ENCODE data around the gene STIP1.
"Not testable (repeated sequence)": the region's sequence is repeated elsewhere in the genome, so short reads cannot be mapped to it uniquely, and the experiment has no call there.

STIP1 gene

DNA sequence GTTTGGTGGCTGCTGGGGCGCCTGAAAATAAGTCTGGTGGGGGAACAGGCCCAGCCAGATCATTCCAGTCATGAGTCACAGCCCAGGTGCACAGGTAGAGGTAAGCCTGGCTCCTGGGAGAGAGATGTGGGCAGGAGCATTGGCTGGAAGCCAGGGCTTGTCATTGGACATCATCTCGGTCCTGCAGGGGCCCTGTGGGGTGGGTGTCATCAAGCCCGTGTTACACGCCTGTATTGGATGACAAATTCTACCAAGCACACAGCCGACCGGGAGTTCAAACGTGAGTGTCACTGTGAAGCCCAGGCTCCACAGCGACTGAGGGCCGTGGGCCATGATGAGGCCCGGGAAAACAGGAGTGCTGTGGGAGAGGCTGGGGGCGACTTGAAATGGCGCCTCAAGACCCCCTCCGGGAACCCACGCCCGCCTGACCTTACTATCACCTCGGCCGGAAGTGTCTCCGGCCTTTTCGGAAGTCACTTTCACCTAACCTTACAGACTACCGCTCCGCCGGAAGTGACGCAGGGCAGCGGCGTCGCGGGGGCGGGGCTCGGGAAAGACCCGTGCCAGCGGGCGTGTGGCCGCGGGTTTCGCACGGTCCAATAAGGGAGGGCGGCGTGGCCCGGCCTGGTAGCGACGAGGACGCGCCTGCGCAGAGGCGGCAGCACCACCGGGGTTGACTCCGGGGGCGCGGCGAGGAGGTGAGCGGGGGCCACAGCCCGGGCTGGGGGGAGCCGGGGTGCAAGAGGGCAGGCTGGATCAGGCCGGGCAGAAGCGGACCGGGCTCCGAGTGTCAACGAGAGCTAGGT is 54.7 kb downstream of the STIP1 start, which contains the start of gene FKBP2:
FKBP2 (plus strand) TSS at position 661 of the 806 bp plus-strand sequence. CDS start 1,293 bp downstream, outside the sequence.
- H3K4me3 ChIP-seq (ENCODE audit: low read length in 2 of 2) = peak within 1 kb of the TSS; percentile 75 to 86
- peaks cover 8 to 17% of the 10 kb centered on the region in 2 donors for H3K36me3 ChIP-seq (ENCODE audit: control insufficient read depth in 2 of 2, insufficient read depth in 2 of 2, low read length in 2 of 2)
- no peaks in the 10 kb centered on the region for H3K9me3 ChIP-seq (ENCODE audit: control insufficient read depth in 2 of 2, low read length in 2 of 2)
- no peaks in the 10 kb centered on the region for H3K27me3 ChIP-seq (ENCODE audit: control insufficient read depth in 1 of 2, insufficient read depth in 2 of 2, low read length in 2 of 2)
- peak within 1 kb of the TSS; percentile 100 for H3K27ac ChIP-seq (ENCODE audit: low read length)
- peak within 1 kb of the TSS; percentile 84 to 97 for H3K9ac ChIP-seq (ENCODE audit: low read length in 2 of 2)
- H3K4me1 ChIP-seq (ENCODE audit: control insufficient read depth, insufficient read depth, low read length) = peaks cover 45% of the 10 kb centered on the region

DNA sequence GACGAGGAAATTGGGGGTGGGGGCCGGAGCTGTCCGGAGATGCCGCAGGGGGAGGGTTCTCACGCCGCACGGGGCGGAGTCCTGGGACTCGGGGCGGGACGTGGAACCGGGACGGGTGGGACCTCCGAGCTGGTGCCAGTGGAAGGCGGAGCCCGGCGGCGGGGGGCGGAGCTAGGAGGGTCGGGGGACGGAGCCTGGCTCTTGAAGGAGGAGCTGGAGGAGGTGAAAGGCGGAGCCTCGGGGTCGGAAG is 55.2 kb downstream of the STIP1 start:
- peak overlapping the region; percentile 80 to 84 for H3K9ac ChIP-seq (ENCODE audit: low read length in 2 of 2)
- H3K9me3 ChIP-seq (ENCODE audit: control insufficient read depth in 2 of 2, low read length in 2 of 2) = no peaks in the 10 kb centered on the region
- H3K27me3 ChIP-seq (ENCODE audit: control insufficient read depth in 1 of 2, insufficient read depth in 2 of 2, low read length in 2 of 2) = no peaks in the 10 kb centered on the region
- H3K36me3 ChIP-seq (ENCODE audit: control insufficient read depth in 2 of 2, insufficient read depth in 2 of 2, low read length in 2 of 2) = peaks cover 8 to 17% of the 10 kb centered on the region in 2 donors
- peak overlapping the region; percentile 63 to 86 for H3K4me3 ChIP-seq (ENCODE audit: low read length in 2 of 2)
- peak overlapping the region; percentile 100 for H3K27ac ChIP-seq (ENCODE audit: low read length)
- H3K4me1 ChIP-seq (ENCODE audit: control insufficient read depth, insufficient read depth, low read length) = peaks cover 45% of the 10 kb centered on the region

DNA sequence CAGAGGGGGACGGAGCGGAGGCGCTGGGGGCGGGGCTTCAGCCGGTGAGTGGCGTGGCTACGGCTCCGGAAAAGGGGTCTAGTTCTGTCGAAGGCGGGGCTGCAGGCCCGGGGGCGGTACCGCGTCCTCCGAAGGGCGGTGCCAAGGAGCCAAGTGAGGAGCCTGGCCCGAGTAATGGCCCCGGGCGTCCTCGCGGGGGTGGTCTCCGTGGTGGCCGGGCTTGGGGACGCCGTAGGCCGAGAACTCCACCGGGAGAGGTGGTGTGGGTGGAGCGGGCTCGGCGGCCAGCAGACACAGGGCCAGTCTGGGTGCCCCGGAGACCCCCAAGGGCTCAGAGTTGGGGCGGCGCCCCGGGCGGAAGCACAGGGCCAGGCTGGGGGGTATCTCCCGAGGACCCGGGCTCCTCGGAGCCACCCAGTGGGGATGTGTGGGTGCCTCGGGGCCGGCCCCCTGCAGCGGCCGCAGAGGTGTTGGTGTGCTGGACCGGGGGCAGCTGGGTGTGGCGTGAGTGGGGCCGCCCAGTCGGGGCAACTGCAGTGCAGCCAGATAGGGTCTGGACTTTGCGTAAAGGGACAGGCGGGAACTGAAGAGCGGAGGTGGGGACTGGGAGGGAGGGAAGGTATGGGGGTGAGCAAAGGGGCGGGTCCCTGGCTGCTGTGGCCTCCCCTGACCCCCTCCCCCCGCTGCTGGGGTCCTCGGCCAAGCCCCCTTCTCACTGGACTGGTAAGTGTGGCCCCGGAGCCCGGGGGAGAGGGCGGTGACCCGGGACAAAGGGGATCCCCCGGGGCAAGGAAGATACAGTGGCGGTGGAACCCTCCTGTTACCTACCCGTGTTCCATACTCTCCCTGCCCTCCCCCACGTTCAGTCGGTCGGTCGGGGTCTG is 55.8 kb downstream of the STIP1 start:
- Histone ChIP-seq H3K27me3 (ENCODE audit: control insufficient read depth in 1 of 2, insufficient read depth in 2 of 2, low read length in 2 of 2) (no peaks in the 10 kb centered on the region), H3K9me3 (ENCODE audit: control insufficient read depth in 2 of 2, low read length in 2 of 2) (no peaks in the 10 kb centered on the region), H3K4me1 (ENCODE audit: control insufficient read depth, insufficient read depth, low read length) (peaks cover 46% of the 10 kb centered on the region), H3K27ac (ENCODE audit: low read length) (peak overlapping the region; percentile 100), H3K9ac (ENCODE audit: low read length in 2 of 2) (peak overlapping the region; percentile 73 to 74), H3K36me3 (ENCODE audit: control insufficient read depth in 2 of 2, insufficient read depth in 2 of 2, low read length in 2 of 2) (peaks cover 8 to 17% of the 10 kb centered on the region in 2 donors), H3K4me3 (ENCODE audit: low read length in 2 of 2) (peak overlapping the region; percentile 75 to 86)

DNA sequence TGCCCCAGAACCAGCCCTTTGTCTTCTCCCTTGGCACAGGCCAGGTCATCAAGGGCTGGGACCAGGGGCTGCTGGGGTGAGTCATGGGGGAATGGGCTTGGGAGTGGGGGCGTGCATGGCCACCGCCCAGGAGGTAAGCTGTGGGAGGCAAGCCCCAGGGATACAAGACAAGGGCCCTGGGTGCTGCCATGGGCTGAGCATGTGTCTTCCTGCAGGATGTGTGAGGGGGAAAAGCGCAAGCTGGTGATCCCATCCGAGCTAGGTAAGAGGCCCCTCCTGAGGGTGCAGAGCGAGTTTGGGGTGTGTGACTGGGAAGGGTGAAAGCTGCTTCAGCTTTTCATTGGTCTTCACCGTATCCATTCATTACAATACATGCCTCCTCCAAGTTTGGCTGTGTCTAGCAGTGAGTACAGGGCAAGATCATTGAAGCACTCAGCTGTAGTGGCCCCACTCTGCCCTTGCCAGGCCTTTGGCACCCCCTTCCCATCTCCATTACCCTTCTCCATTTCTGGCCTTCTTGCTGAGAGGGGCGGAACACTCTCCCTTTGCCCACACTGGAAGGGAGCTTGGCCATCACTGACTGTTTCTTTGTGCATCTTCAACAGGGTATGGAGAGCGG is 57.4 kb downstream of the STIP1 start:
- H3K4me1 ChIP-seq (ENCODE audit: control insufficient read depth, insufficient read depth, low read length) = peaks cover 57% of the 10 kb centered on the region
- H3K36me3 ChIP-seq (ENCODE audit: control insufficient read depth in 2 of 2, insufficient read depth in 2 of 2, low read length in 2 of 2) = peaks cover 0 to 9% of the 10 kb centered on the region in 2 donors
- H3K9me3 ChIP-seq (ENCODE audit: control insufficient read depth in 2 of 2, low read length in 2 of 2) = no peaks in the 10 kb centered on the region
- H3K27ac ChIP-seq (ENCODE audit: low read length) = peak overlapping the region; percentile 18
- peak overlapping the region in 1 of 2 donors; percentile 8 for H3K4me3 ChIP-seq (ENCODE audit: low read length in 2 of 2)
- H3K9ac ChIP-seq (ENCODE audit: low read length in 2 of 2) = no peak overlapping the region
- H3K27me3 ChIP-seq (ENCODE audit: control insufficient read depth in 1 of 2, insufficient read depth in 2 of 2, low read length in 2 of 2) = no peaks in the 10 kb centered on the region

DNA sequence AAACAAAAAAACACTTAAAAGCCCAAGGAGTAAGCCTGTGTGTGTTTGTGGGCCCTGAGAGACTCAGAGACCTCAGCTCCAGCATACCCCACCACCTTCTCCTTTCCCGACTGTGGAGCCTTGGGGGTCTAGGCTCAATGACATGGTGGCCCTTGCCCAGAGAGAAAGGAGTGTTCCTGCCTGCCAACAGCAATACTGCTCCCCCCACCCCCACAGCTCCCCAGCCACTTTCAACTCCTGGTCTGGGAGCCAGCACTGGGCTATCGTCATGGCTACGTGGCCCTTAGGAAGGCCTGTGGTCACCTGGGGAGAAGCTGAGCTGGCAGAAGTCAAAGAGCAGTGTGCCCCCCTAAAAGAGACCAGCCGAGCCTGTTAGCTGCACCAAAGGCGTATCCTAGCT is 58.1 kb downstream of the STIP1 start:
- H3K4me3 ChIP-seq (ENCODE audit: low read length in 2 of 2) = no peak overlapping the region
- H3K36me3 ChIP-seq (ENCODE audit: control insufficient read depth in 2 of 2, insufficient read depth in 2 of 2, low read length in 2 of 2) = peaks cover 0 to 7% of the 10 kb centered on the region in 2 donors
- no peak overlapping the region for H3K27ac ChIP-seq (ENCODE audit: low read length)
- H3K9me3 ChIP-seq (ENCODE audit: control insufficient read depth in 2 of 2, low read length in 2 of 2) = no peaks in the 10 kb centered on the region
- H3K27me3 ChIP-seq (ENCODE audit: control insufficient read depth in 1 of 2, insufficient read depth in 2 of 2, low read length in 2 of 2) = no peaks in the 10 kb centered on the region
- peaks cover 57% of the 10 kb centered on the region for H3K4me1 ChIP-seq (ENCODE audit: control insufficient read depth, insufficient read depth, low read length)
- H3K9ac ChIP-seq (ENCODE audit: low read length in 2 of 2) = no peak overlapping the region

DNA sequence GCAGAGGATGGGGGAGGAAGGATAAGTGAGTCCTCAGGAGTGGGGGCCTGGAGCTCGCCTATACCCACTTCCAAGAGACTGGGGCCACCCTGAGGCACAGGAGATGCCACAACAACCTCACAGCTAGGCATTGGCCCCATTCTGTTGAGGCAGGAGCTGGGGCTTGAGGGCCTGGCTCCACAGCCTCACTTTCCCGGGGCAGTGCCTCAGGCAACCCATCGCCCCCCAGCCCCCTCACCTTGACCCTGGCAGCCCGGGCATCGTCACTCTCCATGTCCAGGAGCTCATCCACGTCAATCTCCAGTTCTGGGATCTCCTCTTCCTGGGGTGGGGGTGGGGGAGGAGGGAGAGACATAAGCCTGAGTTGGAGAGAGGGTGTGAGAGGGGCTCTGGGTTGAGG is 59.0 kb downstream of the STIP1 start:
- Histone ChIP-seq H3K9ac (ENCODE audit: low read length in 2 of 2) (peak overlapping the region in 1 of 2 donors; percentile 57), H3K27me3 (ENCODE audit: control insufficient read depth in 1 of 2, insufficient read depth in 2 of 2, low read length in 2 of 2) (no peaks in the 10 kb centered on the region), H3K36me3 (ENCODE audit: control insufficient read depth in 2 of 2, insufficient read depth in 2 of 2, low read length in 2 of 2) (peaks cover 0 to 7% of the 10 kb centered on the region in 2 donors), H3K9me3 (ENCODE audit: control insufficient read depth in 2 of 2, low read length in 2 of 2) (no peaks in the 10 kb centered on the region), H3K4me3 (ENCODE audit: low read length in 2 of 2) (peak overlapping the region; percentile 73 to 81), H3K27ac (ENCODE audit: low read length) (peak overlapping the region; percentile 58), H3K4me1 (ENCODE audit: control insufficient read depth, insufficient read depth, low read length) (peaks cover 54% of the 10 kb centered on the region)

DNA sequence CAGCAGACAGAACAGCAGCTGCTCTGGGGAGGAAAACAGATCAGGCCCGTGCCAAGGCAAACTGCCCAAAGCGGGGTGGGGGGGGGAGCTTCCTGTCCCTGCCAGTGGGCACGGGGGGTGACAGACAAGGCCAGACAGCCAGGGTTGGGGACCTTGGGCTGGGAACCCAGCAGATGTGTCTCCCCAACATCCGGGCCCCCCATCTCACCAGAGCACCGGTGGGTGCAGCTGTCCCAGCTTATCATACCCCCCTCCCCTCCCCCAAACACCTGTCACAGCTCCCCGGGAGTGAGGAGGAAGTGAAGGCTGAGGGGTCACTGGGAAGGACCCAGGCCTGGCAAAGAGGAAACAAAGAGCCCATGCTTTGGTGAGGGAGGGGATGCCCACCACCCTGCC is 59.4 kb downstream of the STIP1 start:
- H3K27me3 ChIP-seq (ENCODE audit: control insufficient read depth in 1 of 2, insufficient read depth in 2 of 2, low read length in 2 of 2) = no peaks in the 10 kb centered on the region
- H3K4me1 ChIP-seq (ENCODE audit: control insufficient read depth, insufficient read depth, low read length) = peaks cover 50% of the 10 kb centered on the region
- H3K4me3 ChIP-seq (ENCODE audit: low read length in 2 of 2) = peak overlapping the region; percentile 73 to 81
- peaks cover 0 to 7% of the 10 kb centered on the region in 2 donors for H3K36me3 ChIP-seq (ENCODE audit: control insufficient read depth in 2 of 2, insufficient read depth in 2 of 2, low read length in 2 of 2)
- H3K9me3 ChIP-seq (ENCODE audit: control insufficient read depth in 2 of 2, low read length in 2 of 2) = no peaks in the 10 kb centered on the region
- H3K9ac ChIP-seq (ENCODE audit: low read length in 2 of 2) = peak overlapping the region; percentile 42 to 57
- peak overlapping the region; percentile 58 for H3K27ac ChIP-seq (ENCODE audit: low read length)

DNA sequence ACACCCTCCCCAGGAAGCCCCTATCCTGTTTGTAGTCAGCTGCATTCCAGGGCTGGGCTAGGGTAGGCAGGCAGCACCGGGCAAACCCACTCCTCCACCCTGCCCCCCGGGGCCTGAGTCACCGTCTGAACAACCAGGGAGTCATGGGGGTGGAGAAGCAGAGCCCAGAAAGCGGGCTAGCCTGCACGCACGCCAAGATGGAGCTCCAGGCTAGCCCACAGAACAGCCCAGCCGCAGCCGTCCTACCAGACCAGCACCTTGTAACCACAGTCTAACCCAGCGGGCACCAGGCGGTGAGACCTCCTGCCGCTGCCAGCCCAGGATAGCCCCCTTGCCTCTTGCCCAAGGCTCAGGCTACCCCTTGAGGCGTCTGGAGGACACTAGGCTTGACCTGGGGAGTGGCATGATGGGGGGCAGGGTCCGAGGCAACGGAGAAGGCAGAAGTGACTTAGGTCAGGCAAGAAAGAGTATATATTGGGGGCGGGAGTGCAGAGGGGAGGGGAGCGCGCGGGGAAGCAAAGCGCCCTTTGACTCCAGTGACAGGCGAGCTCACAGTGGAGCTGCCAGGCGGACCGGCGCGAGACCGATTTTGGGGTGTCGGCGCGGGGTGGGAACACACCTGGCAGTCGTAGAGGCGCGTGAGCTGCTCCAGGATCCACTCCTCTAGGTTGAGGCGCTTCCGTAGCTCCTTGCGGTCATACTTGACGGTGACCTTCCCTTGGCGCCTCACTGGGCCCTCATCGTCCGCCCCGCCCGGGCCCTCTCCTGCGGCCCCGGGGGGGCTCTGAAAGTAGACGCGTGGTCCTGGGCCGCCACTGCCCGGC is 60.0 kb downstream of the STIP1 start:
- peaks cover 52% of the 10 kb centered on the region for H3K4me1 ChIP-seq (ENCODE audit: control insufficient read depth, insufficient read depth, low read length)
- H3K36me3 ChIP-seq (ENCODE audit: control insufficient read depth in 2 of 2, insufficient read depth in 2 of 2, low read length in 2 of 2) = peaks cover 0 to 7% of the 10 kb centered on the region in 2 donors
- H3K9me3 ChIP-seq (ENCODE audit: control insufficient read depth in 2 of 2, low read length in 2 of 2) = no peaks in the 10 kb centered on the region
- H3K27me3 ChIP-seq (ENCODE audit: control insufficient read depth in 1 of 2, insufficient read depth in 2 of 2, low read length in 2 of 2) = no peaks in the 10 kb centered on the region
- peak overlapping the region; percentile 73 to 81 for H3K4me3 ChIP-seq (ENCODE audit: low read length in 2 of 2)
- peak overlapping the region; percentile 58 for H3K27ac ChIP-seq (ENCODE audit: low read length)
- H3K9ac ChIP-seq (ENCODE audit: low read length in 2 of 2) = peak overlapping the region; percentile 42 to 57

DNA sequence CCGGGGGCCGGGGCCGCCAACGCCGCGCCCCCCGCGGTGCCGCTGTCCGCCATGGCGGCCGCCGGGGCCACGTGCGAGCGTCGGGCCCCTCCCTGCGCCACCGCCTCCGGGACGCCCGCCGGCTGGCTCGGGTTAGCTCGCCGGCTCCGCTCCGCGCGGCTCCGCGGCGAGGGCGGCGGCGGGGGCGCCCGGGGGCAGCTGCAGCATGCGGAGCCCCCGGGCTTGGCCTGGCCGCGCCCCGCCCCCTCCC is 60.6 kb downstream of the STIP1 start:
- H3K27ac ChIP-seq (ENCODE audit: low read length) = not testable (repeated sequence)
- H3K4me1 ChIP-seq (ENCODE audit: control insufficient read depth, insufficient read depth, low read length) = peaks cover 54% of the 10 kb centered on the region

More for the DNA sequence above, 60.6 kb downstream of the STIP1 start:
- not testable (repeated sequence) for H3K9me3 ChIP-seq (ENCODE audit: control insufficient read depth in 2 of 2, low read length in 2 of 2); H3K36me3 ChIP-seq (ENCODE audit: control insufficient read depth in 2 of 2, insufficient read depth in 2 of 2, low read length in 2 of 2); H3K9ac ChIP-seq (ENCODE audit: low read length in 2 of 2); H3K27me3 ChIP-seq (ENCODE audit: control insufficient read depth in 1 of 2, insufficient read depth in 2 of 2, low read length in 2 of 2)
- peak overlapping the region in 1 of 2 donors; percentile 81 for H3K4me3 ChIP-seq (ENCODE audit: low read length in 2 of 2)
